Stimulated activated naive CD8-positive, alpha-beta T cell treated with anti-CD3 and anti-CD28 coated beads, Interleukin-15, Interleukin-2, amounts not matched to agents 100 U/mL and 50 U/mL, for 24 hours (primary cell): ENCODE measurements around the gene BPHL.
"Not testable (repeated sequence)": the region's sequence is repeated elsewhere in the genome, so short reads cannot be mapped to it uniquely, and the experiment has no call there.

Experiments used
- ATAC-seq: fragments of 150-1000 bp; cut with Tn5 transposase; one replicate; pipeline ENCODE4 v1.10.0; 2021
- DNase-seq: peaks from one replicate; pipeline ENCODE4 v3.0.0; 2021

Gene BPHL

DNA sequence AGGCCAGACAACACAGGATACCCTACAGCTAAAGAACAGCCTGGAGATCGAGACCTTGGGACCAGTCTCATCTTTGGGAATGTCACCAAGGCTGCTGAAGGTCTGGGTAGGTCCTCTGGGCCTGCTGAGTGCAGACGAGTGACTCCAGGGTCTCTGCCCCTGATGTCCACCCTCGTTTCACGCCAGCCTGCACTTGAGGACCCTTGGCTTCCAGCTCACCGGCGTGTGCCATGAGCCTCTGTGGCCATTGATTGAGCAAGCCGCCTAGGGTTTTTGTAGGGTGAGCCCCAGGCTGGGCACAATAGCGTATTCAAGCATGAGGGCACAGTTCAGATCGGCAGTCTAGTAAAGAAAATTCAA is 4.3 kb downstream of the BPHL start:
- ATAC-seq, result no peak
- no peak for DNase-seq

DNA sequence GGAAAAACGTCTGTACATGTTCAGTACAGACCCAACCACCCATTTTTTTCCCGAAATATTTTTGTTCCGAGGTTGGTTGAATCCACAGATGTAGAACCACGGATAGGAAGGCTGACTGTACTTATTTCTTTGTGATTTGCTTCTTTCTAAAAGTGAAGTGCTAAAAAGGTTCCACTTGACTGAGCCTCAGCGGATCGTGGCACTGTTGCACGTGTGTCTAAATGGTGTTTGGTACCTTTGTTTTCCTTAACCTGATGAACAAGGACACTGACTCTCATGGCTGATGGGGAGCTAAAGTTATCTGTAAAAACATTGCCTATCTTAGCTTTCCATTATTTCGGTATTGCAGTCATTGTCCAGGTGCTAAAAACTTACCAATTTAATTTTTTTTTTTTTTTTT is 6.2 kb downstream of the BPHL start:
- DNase-seq (no peak), ATAC-seq (no peak)

DNA sequence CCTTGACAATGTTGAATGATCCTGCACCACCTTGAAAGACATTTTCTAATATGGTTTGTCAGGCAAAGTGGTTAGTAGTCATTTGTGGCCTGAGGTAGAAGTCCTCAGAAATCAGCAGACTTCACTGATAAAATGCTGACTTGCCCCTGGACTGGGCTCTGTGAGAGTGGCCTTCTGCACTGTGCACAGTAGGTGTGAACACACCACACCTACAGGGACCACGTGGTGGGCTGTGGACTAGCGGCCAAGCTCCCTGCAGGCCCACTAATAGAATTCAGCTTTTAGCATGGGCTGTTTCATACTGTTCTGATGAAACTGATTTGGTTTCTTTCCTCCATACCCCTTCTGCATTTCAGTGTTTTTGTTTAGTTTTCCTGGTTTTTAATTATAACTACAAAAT is 7.3 kb downstream of the BPHL start:
- no peak for ATAC-seq
- no peak for DNase-seq

DNA sequence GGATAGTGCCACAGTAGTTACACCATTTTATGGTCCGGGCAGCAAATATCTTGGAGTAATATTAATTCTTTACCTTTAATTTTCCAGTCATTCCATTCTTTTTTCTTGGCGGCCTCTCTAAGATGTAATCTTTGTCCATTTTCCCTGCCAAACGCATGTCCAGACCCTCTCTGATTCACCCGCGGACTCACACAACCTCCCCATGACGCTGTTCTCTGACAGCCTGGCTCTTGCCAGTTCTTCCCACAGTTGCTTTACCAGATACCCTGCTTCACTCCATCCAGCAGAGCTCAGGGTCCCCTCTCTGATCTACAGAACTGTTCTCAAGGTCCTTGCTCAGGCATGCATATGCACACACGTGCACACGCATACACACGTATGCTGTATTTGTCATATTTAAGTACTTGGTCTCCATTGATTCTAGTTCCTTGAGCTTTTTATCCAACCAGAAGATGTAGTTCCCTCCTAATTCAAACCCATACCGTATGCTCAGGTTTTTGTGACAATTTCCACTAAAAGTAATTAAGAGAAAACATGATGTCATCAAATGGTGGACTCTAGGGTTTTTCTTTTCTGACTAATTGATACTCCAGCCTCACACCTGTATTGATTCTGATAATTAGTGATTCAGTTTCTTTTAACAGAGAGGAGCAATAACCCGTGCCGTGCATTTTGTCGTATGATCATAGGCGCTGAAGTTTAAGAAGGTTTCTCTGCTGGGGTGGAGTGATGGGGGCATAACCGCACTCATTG is 10.0 kb downstream of the BPHL start:
- ATAC-seq (no peak), DNase-seq (no peak)

- ATAC-seq, result no peak
- no peak for DNase-seq
Measured at GRCh38 chr6:3131695-3132094, 13.2 kb downstream of the BPHL start.

DNA sequence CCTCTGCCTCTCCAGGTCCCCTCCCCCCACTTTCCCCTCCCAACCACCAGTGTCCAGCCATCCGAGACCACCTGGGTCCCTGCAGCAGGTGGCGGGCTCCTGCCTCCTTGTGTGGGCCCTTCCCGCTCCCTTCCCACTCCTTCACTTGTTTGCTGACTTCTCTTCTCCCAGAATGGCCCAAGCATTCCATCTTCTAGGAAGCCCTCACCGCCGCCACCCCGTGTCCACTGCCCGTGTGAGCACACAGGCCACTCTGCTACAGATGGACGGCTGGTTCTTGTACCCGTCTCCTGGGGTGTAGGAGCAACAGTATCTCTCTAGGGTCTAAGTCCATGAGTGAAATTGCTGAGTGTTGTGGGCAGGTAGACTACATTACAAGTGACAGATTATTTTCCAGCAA is 15.0 kb downstream of the BPHL start:
- DNase-seq, result no peak
- ATAC-seq, result no peak

DNA sequence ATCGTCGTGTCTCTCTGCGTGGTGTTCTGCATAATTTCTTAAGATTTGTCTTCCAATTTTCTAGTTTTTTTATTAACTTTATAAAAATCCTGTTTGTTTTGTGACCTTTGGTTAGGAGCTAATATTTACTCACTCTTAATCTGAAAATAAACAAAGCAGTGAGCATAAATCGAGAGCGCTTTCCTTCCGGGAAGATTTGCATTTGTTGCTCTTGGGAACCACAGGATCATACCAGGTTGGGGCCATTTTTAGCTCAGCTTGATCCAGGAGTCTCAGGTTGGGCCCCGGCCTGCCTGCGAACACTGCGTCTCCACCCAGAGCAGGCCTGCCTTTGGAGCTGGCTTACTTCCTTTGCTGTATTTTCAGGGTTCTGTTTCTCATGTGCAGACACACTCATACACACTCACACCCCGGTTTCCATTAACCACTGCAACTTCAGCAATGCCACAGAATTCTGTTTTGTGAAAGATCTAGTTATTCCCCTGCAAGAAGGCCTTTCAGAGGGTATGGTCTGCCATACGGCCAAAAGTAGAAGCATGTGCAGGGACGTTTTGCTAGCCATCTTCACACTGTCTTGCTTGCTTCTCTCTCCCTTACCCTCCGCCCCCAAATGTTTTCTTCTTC is 17.3 kb downstream of the BPHL start:
- DNase-seq (no peak), ATAC-seq (no peak)

GRCh38 chr6:3136292-3137011 is 17.9 kb downstream of the BPHL start:
- ATAC-seq, result no peak
- no peak for DNase-seq

DNA sequence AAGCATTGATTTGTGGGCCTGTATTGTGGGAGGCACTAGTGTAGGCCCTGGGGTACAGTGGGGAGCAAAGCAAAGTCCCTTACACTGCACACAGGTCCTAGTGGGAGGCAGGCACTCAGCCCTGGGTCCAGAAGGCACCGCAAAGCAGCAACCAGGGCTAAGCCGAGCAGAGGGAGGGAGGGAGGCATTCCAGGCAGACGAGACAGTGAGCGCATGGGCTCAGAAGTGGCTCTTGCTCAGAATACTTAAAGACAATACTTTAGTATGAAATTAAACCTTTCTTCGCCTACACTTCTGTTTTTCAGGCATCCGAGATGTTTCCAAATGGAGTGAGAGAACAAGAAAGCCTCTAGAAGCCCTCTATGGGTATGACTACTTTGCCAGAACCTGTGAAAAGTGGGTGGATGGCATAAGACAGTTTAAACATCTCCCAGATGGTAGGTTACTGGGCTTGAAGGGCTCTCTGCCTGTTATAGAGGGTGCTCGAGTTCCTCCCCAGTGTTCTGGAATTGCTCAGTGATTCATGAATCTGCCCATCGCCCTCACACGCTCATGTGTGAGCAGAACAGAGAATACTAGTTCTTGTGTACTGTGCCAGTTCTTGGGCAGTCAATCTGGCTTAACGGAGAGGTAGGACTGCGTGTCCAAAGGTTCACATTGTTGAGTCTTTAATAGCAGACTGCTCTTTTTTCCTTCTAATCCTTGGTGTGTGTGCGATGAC is 18.7 kb downstream of the BPHL start:
- ATAC-seq (no peak), DNase-seq (no peak)

GRCh38 chr6:3137873-3138272 is 19.4 kb downstream of the BPHL start:
- not testable (repeated sequence) for ATAC-seq, DNase-seq

GRCh38 chr6:3138341-3138740 is 19.8 kb downstream of the BPHL start:
- DNase-seq, result no peak
- ATAC-seq, result no peak

- ATAC-seq (no peak), DNase-seq (no peak)
Measured at GRCh38 chr6:3139090-3139903, 20.8 kb downstream of the BPHL start.

DNA sequence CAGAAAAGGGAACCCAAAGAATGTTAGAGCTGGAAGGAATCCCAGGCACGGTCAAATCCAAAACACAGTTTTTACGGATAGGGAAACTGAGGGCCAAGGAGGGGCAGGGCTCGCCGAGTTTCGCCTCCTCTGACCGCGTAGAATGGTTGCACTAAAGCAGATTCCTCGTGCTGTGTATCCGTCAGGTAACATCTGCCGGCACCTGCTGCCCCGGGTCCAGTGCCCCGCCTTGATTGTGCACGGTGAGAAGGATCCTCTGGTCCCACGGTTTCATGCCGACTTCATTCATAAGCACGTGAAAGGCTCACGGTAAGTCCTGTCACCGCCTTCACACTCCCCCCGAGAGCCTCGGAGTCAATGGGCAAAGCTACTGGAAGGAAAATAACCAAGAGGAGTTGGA is 21.7 kb downstream of the BPHL start:
- DNase-seq (no peak), ATAC-seq (no peak)

GRCh38 chr6:3142536-3142935 is 24.0 kb downstream of the BPHL start:
- DNase-seq, result no peak
- ATAC-seq, result no peak

DNA sequence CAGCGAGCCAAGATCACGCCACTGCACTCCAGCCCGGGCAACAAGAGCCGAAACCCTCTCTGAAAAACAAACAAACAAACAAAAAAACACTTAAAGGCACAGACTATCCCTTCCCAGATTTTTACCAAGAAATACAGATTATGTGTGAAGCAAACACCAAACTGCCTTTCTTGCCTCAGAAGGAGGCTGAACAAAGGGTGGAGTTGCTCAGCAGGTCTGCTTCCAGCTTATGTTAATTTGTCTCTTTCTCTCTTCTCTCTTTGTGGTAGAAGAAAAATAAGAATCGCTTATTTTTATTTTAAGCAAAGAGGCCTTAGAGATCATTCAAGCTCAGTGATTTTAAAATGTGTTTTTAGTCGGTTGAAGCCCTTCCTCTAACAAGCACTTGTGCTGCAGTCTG is 24.6 kb downstream of the BPHL start:
- no peak for DNase-seq
- no peak for ATAC-seq

DNA sequence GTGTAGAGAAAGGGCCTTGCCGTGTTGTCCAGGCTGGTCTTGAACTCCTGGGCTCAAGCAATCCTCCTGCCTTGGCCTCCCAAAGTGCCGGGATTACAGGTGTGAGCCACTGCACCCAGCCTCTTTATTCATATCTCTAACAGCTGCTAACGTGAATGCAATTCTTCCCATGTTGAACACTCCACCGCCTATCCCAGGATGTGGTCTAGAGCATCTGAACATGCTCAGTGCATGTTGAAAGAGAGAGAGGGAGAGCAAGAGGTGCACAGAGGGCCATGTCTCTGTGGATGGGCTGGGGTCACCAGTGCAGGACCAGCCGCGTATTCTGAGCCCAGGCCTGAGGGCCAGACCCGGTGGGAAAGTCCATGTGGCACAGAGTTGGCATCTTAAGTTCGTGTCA is 26.1 kb downstream of the BPHL start:
- DNase-seq (no peak), ATAC-seq (no peak)

- DNase-seq, result no peak
- no peak for ATAC-seq
Measured at GRCh38 chr6:3147914-3148757, 29.6 kb downstream of the BPHL start.

DNA sequence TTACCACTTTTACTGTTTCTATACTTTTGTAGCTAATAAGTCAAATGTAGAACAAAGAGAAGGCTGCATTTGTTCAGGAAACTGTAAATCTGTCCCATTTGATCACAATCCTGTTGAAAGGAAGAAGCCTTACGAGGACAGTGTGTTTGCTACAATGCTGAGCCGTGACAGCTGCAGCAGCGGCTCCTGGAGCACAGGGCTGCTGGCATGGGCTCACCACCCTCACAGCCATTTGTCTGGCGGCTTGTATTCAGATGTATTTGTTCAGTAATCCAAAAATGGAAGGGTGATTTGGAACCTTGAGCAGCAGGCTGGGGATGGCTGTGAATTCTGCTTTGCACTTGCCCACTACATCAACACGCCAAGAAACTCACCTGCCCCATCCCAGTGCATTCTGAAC is 33.2 kb downstream of the BPHL start:
- ATAC-seq (no peak), DNase-seq (no peak)

- ATAC-seq (no peak), DNase-seq (no peak)
Measured at GRCh38 chr6:3152689-3153088, 34.2 kb downstream of the BPHL start.

DNA sequence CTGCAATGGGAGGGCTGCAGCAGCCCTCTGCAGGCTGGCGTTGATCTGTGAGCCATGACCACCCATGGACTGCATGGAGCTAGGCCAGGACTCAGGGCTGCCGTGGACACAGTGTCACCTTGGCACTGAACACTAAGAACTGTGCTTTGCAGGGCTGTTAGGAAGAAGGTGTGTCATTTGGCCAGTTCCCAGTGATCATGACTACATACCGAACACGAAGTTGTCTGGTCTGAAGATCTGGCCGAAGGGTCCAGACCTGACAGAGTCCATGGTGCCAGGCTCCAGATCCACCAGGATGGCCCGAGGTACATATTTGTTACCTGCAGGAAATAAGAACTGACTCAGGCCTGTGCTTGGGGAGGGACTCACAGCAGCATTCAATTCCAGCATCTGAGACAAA is 36.9 kb downstream of the BPHL start:
- ATAC-seq, DNase-seq: not testable (repeated sequence)
